Suprapubic skin (tissue), 4 donors: ENCODE data around the gene ADD2. TPM values are rescaled to one million over a fixed set of nuclear protein-coding genes. Genes with fewer than 3 reads are reported as not detected.

Source experiments
- DNase-seq, 2 donors: peaks; one replicate each; pipeline ENCODE4 v3.0.0-alpha.2; 2019; ENCODE audit warnings: low spot score in 2 of 2
- H3K27ac ChIP-seq: fragments of 200-600 bp; sonication (generic); one replicate; pipeline ENCODE4 v1.5.1; 2019
- H3K27me3 ChIP-seq: fragments of 200-600 bp; sonication (generic); one replicate; pipeline ENCODE4 v1.5.1; 2019
- H3K36me3 ChIP-seq: fragments of 200-600 bp; sonication (generic); one replicate; pipeline ENCODE4 v1.5.1; 2019
- H3K4me1 ChIP-seq: fragments of 200-600 bp; sonication (generic); one replicate; pipeline ENCODE4 v1.5.1; 2019
- H3K4me3 ChIP-seq: fragments of 200-600 bp; sonication (generic); one replicate; pipeline ENCODE4 v1.5.1; 2019; ENCODE audit warnings: mild to moderate bottlenecking
- H3K9me3 ChIP-seq: fragments of 200-600 bp; sonication (generic); one replicate; pipeline ENCODE4 v1.5.1; 2019
- CTCF ChIP-seq, 2 donors: fragments of 200-600 bp in 1 of 2; fragments of 450-650 bp in 1 of 2; sonication (generic) in 1 of 2; IDR thresholded peaks; one replicate each; pipeline ENCODE4 v1.5.1; 2016 to 2019; ENCODE audit warnings: antibody characterized with exemption in 2 of 2, mild to moderate bottlenecking in 1 of 2, moderate library complexity in 1 of 2
- EP300 ChIP-seq: sonication (generic); formaldehyde crosslinking; IDR thresholded peaks from one replicate; pipeline ENCODE4 v1.6.1; 2017; ENCODE audit warnings: antibody characterized with exemption
- POLR2A ChIP-seq, 2 donors: fragments of 450-650 bp; IDR thresholded peaks; one replicate each; pipeline ENCODE4 v1.6.1; 2017; ENCODE audit warnings: antibody characterized with exemption in 2 of 2, mild to moderate bottlenecking in 2 of 2, moderate library complexity in 2 of 2
- POLR2AphosphoS5 ChIP-seq, 3 donors: sonication (generic); formaldehyde crosslinking; IDR thresholded peaks; one replicate each; pipeline ENCODE4 v1.6.1; 2017; ENCODE audit warnings: antibody characterized with exemption in 3 of 3
- WGBS: methylation state at CpG from one replicate; pipeline ENCODE4 v1.1.5; 2018; 5-methylcytosine and 5-hydroxymethylcytosine counted together
- total RNA-seq, 4 donors: library from RNA; depleted of rRNA; stranded (reverse); fragments of >200 nt; gene quantifications; one replicate each; pipeline ENCODE4 v1.1.0, GENCODE V29; 2016

The ADD2 gene
- total RNA-seq, 4 donors from 2014 or later: 1.4 to 2.3 (median 1.5) TPM

- 88% methylated on average over 3 of the region's 3 CpGs for WGBS
- no peak for DNase-seq
Observed at GRCh38 chr2:70710038-70710690, 57.8 kb downstream of the ADD2 start.

GRCh38 chr2:70709275-70710037, 58.5 kb downstream of the ADD2 start:
- TF ChIP-seq POLR2A (IDR thresholded peaks at IDR 0.05): no peak
- TF ChIP-seq CTCF (IDR thresholded peaks at IDR 0.05): no peak
- TF ChIP-seq POLR2AphosphoS5 (IDR thresholded peaks at IDR 0.05): no peak
- TF ChIP-seq EP300: no peak
- DNase-seq: no peak
- Histone ChIP-seq H3K9me3 (no peaks in the 10 kb centered on the region), H3K4me1 (no peaks in the 10 kb centered on the region), H3K27me3 (no peaks in the 10 kb centered on the region), H3K36me3 (no peaks in the 10 kb centered on the region), H3K4me3 (no peak overlapping the region), H3K27ac (no peak overlapping the region)
- 75% methylated on average over 9 of the region's 9 CpGs for WGBS

More at GRCh38 chr2:70710038-70710690, 57.8 kb downstream of the ADD2 start:
- Histone ChIP-seq H3K27me3 (no peaks in the 10 kb centered on the region), H3K36me3 (no peaks in the 10 kb centered on the region), H3K9me3 (no peaks in the 10 kb centered on the region), H3K4me1 (no peaks in the 10 kb centered on the region), H3K4me3 (no peak overlapping the region), H3K27ac (no peak overlapping the region)
- TF ChIP-seq POLR2AphosphoS5 (IDR thresholded peaks at IDR 0.05) (no peak), CTCF (IDR thresholded peaks at IDR 0.05) (no peak), EP300 (no peak), POLR2A (IDR thresholded peaks at IDR 0.05) (no peak)

GRCh38 chr2:70708376-70709199, 59.4 kb downstream of the ADD2 start:
- WGBS: 62% methylated on average over 3 of the region's 3 CpGs
- H3K27me3 ChIP-seq: no peaks in the 10 kb centered on the region
- no peak overlapping the region for H3K4me3 ChIP-seq
- no peak for DNase-seq
- no peaks in the 10 kb centered on the region for H3K4me1 ChIP-seq
- H3K9me3 ChIP-seq: no peaks in the 10 kb centered on the region
- no peaks in the 10 kb centered on the region for H3K36me3 ChIP-seq
- H3K27ac ChIP-seq: no peak overlapping the region
- TF ChIP-seq CTCF (IDR thresholded peaks at IDR 0.05): no peak
- TF ChIP-seq EP300: no peak
- no peak for TF ChIP-seq POLR2AphosphoS5 (IDR thresholded peaks at IDR 0.05)
- no peak for TF ChIP-seq POLR2A (IDR thresholded peaks at IDR 0.05)

- H3K27me3 ChIP-seq: no peaks in the 10 kb centered on the region
- H3K27ac ChIP-seq: no peak overlapping the region
- no peak for TF ChIP-seq POLR2AphosphoS5 (IDR thresholded peaks at IDR 0.05)
- TF ChIP-seq CTCF (IDR thresholded peaks at IDR 0.05): no peak
- no peak for TF ChIP-seq POLR2A (IDR thresholded peaks at IDR 0.05)
- TF ChIP-seq EP300: no peak
- no peak for DNase-seq
- no peaks in the 10 kb centered on the region for H3K9me3 ChIP-seq
- 100% methylated on average over 1 of the region's 1 CpG for WGBS
- H3K36me3 ChIP-seq: no peaks in the 10 kb centered on the region
- no peak overlapping the region for H3K4me3 ChIP-seq
- H3K4me1 ChIP-seq: no peaks in the 10 kb centered on the region
Observed at GRCh38 chr2:70707706-70708105, 60.3 kb downstream of the ADD2 start.
